H1 (cell line): ENCODE results near the gene PIGC. TPM values are rescaled to one million over a fixed set of nuclear protein-coding genes. Genes with fewer than 3 reads are reported as not detected.

Experiments
- ATF3 ChIP-seq: IDR thresholded peaks from 2 replicates; pipeline ENCODE4 v1.6.1; 2011; ENCODE audit warnings: low read depth, mild to moderate bottlenecking, low read length; ENCODE audit not compliant: insufficient read depth
- BACH1 ChIP-seq: IDR thresholded peaks from 2 replicates; pipeline ENCODE4 v1.6.1; 2012; ENCODE audit warnings: low read length, improper control_type of control experiment
- CBX8 ChIP-seq: fragments of 300-800, 300-1000 bp; sonication (generic); IDR thresholded peaks from 2 replicates; pipeline ENCODE4 v1.7.1; 2016; ENCODE audit warnings: low read depth, low read length, borderline replicate concordance
- CHD7 ChIP-seq: fragments of 300-600 bp; sonication (generic); IDR thresholded peaks from 2 replicates; pipeline ENCODE4 v1.7.1; 2012; ENCODE audit warnings: low read length, moderate library complexity, mild to moderate bottlenecking, inconsistent platforms; ENCODE audit not compliant: insufficient replicate concordance
- FOSL1 ChIP-seq: IDR thresholded peaks from 2 replicates; pipeline ENCODE4 v1.6.1; 2011; ENCODE audit warnings: mild to moderate bottlenecking, low read depth, low read length, moderate library complexity; ENCODE audit not compliant: insufficient read depth
- KDM4A ChIP-seq: IDR thresholded peaks from one replicate; pipeline ENCODE4 v1.7.1; 2012; ENCODE audit warnings: low read depth, mild to moderate bottlenecking, moderate library complexity, low read length, inconsistent platforms; ENCODE audit not compliant: severe bottlenecking
- RAD21 ChIP-seq, 2 experiments: IDR thresholded peaks in 1 of 2; conservative IDR thresholded peaks in 1 of 2; 2 replicates each; pipeline ENCODE4 v1.6.1; 2011; ENCODE audit warnings: low read depth in 2 of 2, low read length in 2 of 2, improper control_type of control experiment in 1 of 2, inconsistent platforms in 1 of 2, mild to moderate bottlenecking in 1 of 2, moderate library complexity in 1 of 2
- TAF1 ChIP-seq: IDR thresholded peaks from 2 replicates; pipeline ENCODE4 v1.6.1; 2011; ENCODE audit warnings: mild to moderate bottlenecking, low read depth, low read length
- polyA plus RNA-seq, 7 experiments: library from polyadenylated mRNA; depleted of rRNA in 3 of 7; stranded (reverse) in 5 of 7; unstranded in 2 of 7; fragments of >200 nt in 5 of 7; fragments of 200-250 nt in 2 of 7; gene quantifications; 1 replicate in 5 of 7; 2 replicates in 1 of 7; 4 replicates in 1 of 7; pipeline versions ENCODE4 v1.2.1 to v1.2.3, GENCODE V29; 2011 to 2013; ENCODE audit warnings: missing spikeins in 2 of 7, mixed read lengths in 2 of 7
- total RNA-seq: library from RNA; stranded (reverse); fragmentation: NEBNext Ultra II Directional; extraction: Animal tissue kit (Norgen Biotek cat#: 25700); gene quantifications from 2 replicates; pipeline ENCODE4 v1.2.1, GENCODE V29; 2021

PIGC gene
- total and polyA plus RNA-seq, 2 of the 8 experiments (the other 6 are each of a cell fraction or from before 2014, with no cell fraction given) = 21.0 to 39.3 TPM

- TF ChIP-seq CHD7 (no peak), BACH1 (no peak), RAD21 (IDR thresholded peaks at IDR 0.05 in 1 of 2, conservative IDR thresholded peaks at IDR 0.05 in 1 of 2; ENCODE audit: low read depth in 2 of 2, low read length in 2 of 2) (no peak), FOSL1 (no peak), KDM4A (no peak), CBX8 (no peak), ATF3 (no peak), TAF1 (no peak)
These were observed 49.1 kb downstream of the PIGC start (continued) for GRCh38 chr1:172394811-172395210.
